HG03025 (cell line): ENCODE results near the gene OGFOD1.
A peak's percentile ranks its signal among the peaks of the same experiment; 100 is the strongest.

Experiments
- ATAC-seq: cut with Tn5 transposase; IDR thresholded peaks from one replicate; pipeline ENCODE4 v1.9.1; 2021; ENCODE audit warnings: mild to moderate bottlenecking, moderate library complexity; ENCODE audit not compliant: unreplicated experiment, low FRiP score

OGFOD1 gene

DNA sequence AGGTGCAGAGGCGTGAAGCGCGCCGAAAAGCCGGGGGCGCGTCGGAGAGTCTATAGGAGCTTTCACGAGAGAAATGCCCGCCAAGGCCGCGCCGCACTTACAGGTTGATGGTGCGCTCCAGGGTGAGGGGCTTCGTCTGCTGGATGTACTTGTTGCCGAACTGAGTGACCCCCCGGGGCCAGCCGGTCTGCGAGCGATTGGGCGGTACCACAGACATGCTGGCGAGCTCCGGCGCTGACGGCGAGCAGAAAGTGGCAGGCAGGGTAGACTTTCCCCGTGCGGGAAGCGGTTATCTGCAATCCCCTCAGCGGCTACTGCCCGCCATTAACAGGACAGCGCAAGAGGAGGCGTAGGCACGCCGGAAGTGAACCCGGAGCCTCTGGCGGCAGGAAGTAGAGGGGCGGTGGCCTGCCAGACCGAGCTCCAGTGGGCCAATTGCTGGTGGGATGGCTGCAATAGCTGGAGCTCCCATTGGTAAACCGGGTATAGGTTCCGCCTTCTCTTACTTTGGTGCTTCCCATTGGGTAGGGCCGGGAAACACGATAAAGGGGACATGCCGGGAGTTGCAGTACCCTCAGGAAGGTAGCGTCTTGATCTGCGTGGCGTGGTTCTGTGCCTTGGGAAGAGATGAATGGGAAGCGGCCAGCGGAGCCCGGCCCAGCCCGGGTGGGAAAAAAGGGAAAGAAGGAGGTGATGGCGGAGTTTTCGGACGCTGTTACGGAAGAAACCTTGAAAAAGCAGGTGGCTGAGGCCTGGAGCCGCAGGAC, at the start of gene OGFOD1, which contains the start of gene NUDT21:
OGFOD1 (plus strand) TSS at position 569 of the 767 bp plus-strand sequence; CDS start at position 628, 59 bp downstream.
NUDT21 (minus strand) TSS at position 347 of the 767 bp plus-strand sequence; CDS start at position 217, 130 bp downstream.
- ATAC-seq: peak; percentile 96

DNA sequence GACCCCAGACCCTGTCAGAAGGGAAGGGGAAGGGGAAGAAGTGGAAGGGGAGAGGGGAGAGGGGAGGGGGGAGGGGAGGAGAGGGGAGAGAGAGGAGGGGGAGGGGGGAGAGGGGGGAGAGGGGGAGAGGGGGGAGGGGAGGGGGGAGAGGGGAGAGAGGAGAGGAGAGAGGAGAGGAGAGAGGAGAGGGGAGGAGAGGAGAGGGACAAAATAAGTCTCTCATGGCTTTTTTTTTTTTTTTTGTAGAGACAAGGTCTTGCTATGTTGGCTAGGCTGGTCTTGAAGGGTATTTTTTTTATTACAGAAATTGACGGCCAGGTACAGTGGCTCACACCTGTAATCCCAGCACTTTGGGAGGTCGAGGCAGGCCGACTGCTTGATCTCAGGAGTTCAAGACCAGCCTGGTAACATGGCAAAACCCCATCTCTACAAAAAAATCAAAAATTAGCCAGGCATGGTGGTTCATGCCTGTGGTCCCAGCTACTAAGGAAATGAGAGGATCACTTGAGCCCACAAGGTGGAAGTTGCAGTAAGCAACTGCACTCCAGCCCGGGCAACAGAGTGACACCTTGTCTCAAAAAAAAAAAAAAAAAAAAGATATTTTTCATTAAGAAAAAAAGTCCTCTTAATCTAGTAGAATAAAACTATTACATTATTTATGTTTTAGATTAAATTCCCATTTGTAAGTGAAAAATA, 45.2 kb upstream of the OGFOD1 start:
- ATAC-seq: no peak

DNA sequence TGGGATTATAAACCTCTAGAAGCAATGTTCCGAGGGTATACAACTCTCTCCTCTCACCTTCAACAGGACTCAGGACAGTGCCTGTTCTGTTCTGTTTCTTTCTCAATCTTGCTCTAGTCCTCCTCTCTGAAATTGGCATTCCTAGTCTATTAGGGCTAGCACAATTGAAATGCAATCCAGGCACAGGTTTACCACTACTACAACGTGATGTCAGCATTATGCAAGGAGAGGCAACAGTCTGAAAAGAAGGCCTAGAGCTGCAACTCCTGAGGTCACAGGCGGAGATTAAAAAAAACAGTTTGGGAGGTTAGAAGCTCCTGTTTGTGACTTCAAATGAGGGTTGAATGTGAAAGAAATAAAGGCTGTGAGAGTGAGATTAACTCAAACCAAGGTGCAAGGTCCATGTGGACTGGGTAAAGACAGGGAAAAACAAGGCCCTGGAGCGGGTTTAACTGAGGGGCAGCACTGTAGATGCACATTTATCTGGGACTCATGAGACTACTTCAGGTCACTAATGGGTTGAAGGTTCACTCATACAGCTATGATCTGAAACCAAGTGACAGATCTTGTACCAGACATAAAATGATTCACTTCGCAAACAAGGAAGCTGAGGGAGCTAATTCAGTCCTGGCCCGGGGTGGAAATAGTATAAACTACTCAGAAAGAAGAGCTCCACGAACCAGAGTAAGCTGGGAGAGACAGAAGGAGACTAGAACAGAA, 42.8 kb upstream of the OGFOD1 start:
- ATAC-seq: no peak

DNA sequence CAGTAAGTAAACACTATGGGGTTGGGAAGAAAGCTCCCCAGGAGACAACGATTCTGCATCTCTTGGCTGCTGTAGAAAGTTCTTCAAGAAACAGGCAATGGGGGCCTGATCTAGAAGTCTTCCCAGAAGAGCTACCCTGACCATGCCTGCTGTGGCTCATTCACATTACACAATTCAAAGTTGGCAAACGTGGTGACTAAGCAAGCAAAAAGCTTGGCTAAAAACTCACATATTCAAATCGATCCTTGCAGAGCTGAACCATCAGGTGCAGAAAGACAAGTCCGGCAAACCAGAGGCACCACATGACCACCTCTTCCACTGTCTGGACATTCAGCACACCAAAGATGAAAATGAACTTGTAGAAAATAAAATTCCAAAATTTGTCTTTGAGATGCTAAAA, 42.2 kb upstream of the OGFOD1 start:
- no peak for ATAC-seq

DNA sequence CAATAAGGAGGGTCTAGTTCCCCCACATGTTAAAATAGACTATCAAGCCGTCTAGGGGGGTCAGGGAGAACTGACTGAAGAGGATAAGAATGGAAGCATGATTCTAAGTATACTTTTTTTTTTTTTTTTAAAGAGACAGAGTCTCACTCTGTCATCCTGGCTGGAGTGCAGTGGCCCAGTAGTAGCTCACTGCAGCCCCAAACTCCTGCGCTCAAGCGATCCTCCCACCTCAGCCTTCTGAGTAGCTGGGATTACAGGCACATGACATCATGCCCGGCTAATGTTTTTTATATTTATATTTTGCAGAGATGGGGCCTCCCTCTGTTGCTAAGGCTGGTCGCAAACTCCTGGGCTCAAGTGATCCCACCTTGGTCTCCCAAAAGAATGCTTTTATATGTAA, 40.2 kb upstream of the OGFOD1 start:
- ATAC-seq: no peak

DNA sequence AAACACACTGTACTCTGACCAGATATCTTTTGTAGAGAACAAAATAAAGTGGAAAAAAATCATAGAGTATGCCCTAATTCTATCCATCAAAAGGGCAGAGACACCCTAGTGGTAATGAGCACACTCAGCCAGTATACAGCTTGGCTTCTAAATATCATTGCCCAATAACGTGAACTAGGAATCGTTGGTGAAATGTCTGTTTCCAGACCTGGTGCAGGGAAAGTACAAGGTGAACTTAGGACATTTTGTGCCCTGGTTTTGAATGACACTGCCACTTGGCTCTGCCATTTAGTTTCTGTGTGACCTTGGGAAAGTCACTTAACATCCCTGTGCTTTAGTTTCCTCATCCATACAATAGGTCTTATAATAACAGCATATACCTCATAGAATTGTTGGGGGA, 39.7 kb upstream of the OGFOD1 start:
- no peak for ATAC-seq

DNA sequence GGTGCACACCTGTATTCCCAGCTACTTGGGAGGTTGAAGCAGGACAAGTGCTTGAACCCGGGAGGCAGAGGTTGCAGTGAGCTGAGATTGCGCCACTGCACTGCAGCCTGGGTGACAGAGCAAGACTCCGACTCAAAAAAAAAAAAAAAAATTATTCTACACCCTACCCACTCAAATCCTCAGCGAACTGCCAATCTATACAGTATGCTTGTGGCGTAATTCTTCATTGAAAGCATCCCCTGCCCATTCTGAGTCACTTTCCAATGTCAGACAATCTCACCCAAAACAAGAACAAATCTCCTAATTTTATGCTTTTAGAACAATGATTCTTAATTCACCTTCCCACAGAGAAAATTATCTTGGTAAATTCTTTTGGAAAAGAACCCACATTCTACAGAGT, 38.0 kb upstream of the OGFOD1 start:
- ATAC-seq: no peak

DNA sequence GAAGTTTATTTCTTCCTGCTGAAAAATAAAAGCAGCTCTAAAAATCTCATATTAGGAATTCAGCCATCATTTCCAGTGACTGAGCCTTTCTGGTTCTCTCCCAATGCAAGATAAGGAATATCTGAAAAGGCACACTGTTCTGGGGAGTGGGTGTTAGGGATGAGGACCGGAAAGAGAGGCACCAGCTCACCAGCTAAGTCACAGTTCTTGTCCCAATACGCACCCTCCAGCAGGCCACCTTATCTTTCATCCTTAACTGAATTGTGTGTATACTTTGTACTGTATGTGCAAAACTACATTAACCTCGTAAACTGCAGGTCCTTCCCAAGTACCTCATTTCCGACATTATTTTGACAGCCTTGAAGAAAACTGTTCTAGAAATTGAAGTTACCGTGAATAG, 37.0 kb upstream of the OGFOD1 start:
- no peak for ATAC-seq

DNA sequence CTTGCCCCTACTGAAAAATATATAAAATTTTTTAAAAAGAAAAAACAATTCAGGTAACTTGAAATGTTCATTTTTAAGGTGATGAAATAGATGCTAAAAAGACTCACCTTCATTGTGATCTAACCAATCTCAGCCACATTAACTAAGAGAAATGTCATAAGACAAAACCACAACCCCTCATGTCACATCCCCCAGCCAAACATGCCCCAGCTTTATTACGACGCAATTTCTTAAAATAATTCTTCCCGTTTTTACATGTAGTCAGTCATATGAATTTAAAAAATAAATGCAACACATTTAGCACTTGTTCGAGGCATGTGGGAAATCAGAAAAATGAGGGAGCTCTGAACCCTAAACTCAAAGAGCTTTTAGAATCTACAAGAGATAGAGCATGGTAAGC, 35.5 kb upstream of the OGFOD1 start:
- no peak for ATAC-seq

DNA sequence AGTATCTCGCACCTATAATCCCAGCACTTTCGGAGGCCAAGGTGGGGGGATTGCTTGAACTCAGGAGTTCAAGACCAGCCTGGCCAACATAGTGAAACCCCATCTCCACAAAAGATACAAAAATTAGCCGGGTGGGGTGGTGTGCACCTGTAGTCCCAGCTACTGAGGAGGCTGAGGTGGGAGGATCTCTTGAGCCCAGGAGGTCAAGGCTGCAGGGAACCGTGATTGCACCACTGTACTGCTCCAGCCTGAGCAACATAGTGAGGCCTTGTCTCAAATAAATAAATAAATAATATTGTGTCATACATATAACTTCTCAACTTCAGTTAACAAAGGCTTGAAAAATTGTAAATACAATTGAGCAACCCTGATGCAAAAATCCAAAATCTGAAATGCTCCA, 34.2 kb upstream of the OGFOD1 start:
- no peak for ATAC-seq

DNA sequence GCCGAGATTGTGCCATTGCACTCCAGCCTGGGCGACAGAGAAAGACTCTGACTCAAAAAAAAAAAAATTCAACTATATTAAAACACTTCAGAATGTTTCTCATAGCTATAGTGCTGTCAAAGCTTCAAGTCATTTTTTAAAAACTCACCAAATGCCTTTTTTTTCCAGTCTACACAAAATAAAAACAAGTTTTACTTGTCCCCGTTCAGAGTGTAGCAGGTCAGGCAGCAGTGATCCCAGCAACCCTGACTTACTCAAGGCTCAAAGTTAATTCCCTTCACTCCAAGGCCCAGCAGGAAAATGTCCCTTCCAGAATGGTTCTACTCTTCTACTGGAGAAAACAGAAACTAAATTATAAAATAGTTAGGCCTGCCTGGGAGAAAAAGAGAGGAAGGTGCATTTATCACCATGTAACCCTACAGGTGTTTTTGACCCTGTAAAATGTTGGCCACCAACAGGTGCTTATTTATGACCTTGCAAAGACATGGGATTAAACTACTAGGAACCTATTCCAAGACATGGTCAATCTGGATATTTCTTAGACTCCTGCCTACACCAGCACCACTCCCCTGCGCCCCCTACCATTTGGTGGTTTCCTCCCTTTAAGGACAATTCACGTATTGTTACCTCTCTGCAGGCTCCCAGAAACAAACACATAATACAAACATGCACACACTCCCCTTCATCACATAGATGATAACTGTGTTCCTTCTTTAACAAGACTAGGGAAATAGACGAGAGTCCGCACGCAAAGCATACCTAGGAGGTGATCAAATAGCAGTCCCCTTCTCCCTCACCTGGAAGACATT, 31.4 kb upstream of the OGFOD1 start:
- ATAC-seq: no peak

DNA sequence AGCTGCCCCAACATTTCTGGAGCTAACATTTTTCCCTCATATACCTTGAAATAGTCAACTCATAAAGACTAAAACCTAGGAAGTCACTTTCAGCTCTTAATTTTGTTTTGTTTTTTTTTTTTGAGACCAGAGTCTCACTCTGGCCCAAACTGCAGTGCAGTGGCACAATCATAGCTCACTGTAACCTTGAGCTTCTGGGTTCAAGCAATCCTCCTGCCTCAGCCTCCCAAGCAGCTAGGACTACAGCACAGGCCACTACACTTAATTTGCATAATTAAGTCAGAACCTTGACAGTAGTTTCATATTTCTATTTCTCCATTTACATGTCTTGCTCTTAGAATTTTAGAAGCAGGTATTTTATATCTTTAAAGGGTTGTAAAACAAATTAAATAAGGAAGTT, 30.7 kb upstream of the OGFOD1 start:
- no peak for ATAC-seq

DNA sequence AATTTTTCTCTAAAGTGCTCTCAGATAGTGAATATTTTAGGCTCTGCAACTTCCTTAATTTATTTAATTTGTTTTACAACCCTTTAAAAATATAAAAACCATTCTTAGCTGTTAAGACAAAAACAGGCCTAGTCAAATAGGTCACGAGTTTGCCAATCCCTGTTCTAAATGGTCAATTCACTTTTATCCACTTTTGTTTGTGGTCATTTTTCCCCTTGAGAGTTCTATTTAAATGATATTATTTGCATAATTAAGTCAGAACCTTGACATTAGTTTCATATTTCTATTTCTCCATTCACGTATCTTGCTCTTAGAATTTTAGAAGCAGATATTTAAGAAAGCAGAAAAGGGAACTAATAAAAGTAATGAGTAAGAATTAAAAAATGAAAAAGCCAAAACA, 30.0 kb upstream of the OGFOD1 start:
- ATAC-seq: no peak

DNA sequence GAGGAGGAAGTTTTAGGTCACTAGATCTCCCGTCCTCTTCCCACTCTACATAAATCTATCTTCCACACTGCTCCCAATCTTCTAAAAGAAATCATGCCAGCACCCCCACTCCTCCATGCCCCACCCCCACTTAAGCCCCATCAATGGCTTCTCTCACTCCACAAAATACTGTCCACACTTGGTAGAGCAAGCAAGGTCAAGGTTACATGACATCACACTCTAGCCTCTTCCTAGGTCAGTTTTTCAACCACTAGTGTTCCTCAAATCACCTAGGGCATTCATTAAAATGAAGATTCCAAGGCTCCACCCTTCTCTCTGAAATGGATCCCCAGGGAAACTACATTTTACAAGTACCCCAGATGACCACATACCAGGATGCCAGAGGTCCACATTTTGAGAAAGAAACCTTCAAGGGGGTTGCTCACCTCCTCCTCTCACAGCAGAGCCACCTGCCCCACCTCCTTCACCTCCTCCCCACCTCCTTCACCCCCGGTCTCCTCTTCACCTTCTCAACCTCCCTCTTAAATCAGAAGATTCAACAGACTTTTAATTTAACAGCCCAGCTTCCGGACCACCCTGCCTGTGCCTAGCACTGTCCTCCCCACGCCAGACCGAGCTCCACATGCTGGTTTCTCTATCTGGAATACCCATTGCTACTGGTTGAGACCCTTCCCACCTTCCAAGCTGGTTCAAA, 29.2 kb upstream of the OGFOD1 start:
- no peak for ATAC-seq

DNA sequence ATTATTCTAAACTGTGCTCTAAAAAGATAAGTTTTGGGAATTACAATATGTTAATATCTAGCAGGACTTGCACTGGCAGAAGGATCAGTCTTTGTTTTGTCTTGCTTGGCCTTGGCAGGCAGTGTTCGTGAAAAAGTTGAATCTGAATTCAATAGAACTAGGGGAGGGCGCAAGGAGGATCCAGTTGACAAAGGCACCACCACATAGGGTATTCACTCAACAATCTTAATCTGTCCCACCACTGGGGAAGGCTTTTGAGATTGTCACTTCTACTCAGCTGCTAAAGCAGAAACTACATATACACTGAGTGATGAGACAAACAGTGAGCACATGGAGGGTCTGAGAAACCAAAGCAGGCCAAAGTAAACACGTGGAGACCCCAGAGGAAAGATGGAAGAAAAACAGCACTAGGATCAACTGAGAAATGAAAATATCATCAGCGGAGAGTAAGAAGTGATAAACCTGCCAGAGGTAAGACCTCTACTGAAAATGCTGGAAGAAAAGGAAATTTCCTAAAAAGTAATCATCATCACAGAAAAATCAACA, 28.4 kb upstream of the OGFOD1 start:
- ATAC-seq: no peak

DNA sequence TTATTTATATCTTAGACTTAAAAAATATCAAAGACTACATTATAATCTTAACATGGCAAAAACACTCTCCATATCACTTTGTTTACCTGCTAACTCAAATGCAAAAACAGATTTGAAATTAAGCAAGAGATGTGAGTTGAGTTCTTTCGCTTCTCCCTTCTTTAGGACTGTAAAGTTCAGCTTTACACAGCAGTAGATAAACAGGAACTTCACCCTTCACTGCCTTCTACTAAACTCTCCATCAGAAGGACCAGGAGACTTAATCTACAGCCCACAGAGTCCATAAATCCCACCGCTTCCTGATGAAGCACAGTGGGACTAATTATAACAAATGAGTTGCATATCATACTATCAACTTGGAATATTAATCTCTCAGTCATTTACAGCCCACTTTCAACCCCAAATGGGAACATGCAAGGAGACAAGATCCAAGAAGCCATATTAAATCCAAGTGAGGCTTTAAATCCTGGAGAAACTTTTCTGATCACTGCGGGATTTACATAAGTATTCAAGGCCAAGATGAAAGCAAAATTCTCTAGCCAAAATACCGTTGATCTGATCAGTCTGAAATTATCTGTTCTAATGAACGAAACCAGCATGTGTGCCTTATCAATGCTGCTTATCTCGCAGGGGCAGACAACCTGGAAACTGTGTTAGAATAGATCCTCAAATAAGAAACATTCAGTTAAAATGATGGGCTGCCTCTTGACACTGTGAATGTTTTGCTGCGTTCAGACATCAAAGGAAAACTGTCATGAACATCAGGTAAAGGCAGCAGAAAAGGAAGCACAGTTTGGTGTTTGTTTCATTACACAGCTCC, 27.6 kb upstream of the OGFOD1 start:
- no peak for ATAC-seq

DNA sequence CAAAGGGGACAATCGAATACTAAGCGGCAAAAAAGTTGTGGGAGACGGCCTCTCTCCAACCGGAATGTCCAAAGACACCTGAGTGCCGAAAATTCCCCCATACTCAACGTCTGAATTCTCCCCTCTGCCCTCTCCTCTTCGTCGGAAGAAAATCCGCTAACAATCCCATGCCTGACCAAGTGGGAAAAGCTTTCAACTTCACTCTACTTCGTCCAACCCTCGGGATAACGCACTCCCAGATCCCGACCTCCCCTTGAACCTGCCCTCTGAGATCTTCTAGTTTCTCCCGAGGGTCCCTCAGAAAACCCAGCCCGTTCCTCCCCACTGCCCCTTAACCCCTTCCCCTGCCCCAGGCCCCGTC, 27.0 kb upstream of the OGFOD1 start:
- no peak for ATAC-seq

DNA sequence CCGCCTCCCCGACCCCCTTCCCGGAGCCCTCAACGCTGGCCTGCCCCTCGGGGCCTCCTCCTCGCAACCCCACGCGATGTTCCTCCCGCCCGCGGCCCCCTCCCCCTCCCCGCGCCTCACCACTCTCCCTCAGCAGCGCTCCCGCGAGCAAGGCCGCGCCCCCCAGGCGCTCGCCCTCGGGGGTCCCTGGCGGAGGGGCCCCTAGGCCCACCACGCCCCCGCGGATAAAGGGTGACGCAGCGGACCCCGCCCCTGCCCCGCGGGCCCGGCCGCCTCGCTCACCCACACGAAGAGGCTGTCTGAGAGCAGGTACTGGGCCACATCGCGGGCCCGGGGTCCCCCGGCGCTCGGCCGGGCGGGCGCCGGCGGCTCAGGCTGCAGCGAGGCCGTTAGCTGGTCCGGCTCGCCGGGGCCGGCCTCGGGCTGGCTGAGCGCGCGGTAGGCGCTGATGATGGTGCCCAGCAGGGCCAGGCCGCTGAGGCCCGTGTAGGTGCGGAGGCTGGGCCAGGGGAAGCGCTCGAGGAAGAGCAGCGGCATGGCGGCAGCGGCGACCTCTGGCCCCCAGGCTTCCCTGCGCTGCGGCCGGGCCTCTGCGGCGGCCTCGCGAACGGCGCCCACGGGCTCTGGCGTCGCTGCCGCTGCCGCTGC, 26.4 kb upstream of the OGFOD1 start:
- peak; percentile 42 for ATAC-seq
